DMS 273 treated with DMSO at 0.1 percent for 48 hours (cell line): ENCODE measurements around the gene TSPY3.
"Not testable (repeated sequence)": the region's sequence is repeated elsewhere in the genome, so short reads cannot be mapped to it uniquely, and the experiment has no call there.

ENCODE experiments used
- DNase-seq: peaks from one replicate; lab custom pipeline; 2025; lab: John Stamatoyannopoulos, UW

Gene TSPY3, protein sequence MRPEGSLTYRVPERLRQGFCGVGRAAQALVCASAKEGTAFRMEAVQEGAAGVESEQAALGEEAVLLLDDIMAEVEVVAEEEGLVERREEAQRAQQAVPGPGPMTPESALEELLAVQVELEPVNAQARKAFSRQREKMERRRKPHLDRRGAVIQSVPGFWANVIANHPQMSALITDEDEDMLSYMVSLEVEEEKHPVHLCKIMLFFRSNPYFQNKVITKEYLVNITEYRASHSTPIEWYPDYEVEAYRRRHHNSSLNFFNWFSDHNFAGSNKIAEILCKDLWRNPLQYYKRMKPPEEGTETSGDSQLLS

DNA sequence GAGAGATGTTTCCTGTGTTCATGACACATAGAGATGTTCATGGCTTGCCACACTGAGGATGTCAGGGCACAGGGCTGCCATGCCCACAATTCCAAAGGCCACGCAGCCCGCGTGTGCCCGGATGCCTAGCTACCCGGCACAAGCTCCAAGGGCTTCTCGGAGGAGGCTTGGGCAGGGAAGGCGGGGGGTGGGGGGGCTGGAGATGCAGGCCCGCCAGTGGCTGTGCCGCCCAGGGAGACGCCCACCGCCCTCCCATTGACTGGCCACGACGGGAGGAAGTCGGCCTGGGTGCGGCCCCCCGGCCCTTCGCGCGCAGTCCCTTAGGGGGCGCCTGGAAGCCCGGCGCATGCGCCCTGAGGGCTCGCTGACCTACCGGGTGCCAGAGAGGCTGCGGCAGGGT is at the start of gene TSPY3:
Gene TSPY3 (plus strand): TSS at position 301 of the 400 bp plus-strand sequence. CDS start 46 bp downstream, at position 347.
- DNase-seq = not testable (repeated sequence)

DNA sequence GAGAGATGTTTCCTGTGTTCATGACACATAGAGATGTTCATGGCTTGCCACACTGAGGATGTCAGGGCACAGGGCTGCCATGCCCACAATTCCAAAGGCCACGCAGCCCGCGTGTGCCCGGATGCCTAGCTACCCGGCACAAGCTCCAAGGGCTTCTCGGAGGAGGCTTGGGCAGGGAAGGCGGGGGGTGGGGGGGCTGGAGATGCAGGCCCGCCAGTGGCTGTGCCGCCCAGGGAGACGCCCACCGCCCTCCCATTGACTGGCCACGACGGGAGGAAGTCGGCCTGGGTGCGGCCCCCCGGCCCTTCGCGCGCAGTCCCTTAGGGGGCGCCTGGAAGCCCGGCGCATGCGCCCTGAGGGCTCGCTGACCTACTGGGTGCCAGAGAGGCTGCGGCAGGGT is 40.7 kb upstream of the TSPY3 start, which contains the start of gene TSPY8:
Gene TSPY8 (plus strand): TSS at position 301 of the 400 bp plus-strand sequence. CDS start 46 bp downstream, at position 347.
- not testable (repeated sequence) for DNase-seq

DNA sequence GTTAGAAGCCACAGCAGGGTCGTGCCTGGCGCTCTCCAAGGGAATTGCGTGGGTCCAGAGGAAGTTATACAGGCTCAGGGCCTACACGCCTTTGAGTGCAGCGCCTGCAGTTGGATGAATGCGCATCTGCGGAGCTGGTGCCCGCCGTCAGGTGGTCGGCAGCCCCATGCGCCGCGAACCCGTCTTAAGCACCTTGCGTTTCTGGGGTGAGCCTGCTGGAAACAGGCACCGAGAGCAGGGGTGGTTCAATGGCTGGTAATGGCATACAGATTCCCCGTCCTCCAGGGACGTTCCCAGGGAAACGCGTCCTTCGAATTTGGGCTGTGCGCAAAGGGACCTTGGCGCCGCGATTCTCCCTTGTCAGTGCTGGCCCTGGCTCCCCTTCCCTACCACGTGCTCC is 1.7 kb upstream of the TSPY3 start:
- not testable (repeated sequence) for DNase-seq
